Measurements from ENCODE around the gene MMP2. TPM values are rescaled to one million over a fixed set of nuclear protein-coding genes. Genes with fewer than 3 reads are reported as not detected.

MMP2 gene
- total and polyA plus RNA-seq, 9 donors: 102 to 629 (median 300) TPM

DNA sequence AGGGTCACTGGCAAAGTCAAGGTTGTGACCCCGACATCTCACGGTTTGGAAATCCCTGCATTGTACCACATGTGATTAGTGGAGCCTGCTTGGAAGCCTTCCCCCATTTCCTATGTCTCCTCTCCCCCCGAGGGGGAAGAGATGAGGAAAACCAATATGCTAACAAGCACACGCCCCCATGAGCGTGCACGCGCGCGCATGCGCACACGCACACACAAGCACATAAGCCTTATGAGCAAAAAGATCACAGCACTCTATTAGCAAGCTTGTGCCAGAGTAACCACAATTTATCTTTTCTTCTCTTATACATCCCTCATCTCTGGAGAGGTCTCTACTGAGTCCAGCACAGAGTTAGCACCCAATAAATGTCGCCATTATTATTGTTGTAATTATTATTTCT is 31.8 kb upstream of the MMP2 start:
- no peak for DNase-seq
- intact Hi-C loops (cut with DNase I): no loop called here
- Histone ChIP-seq H3K36me3 (no peaks in the 10 kb centered on the region), H3K9me3 (no peaks in the 10 kb centered on the region), H3K4me3 (no peak overlapping the region), H3K4me1 (ENCODE audit: insufficient read depth) (no peaks in the 10 kb centered on the region), H3K27ac (no peak overlapping the region), H3K27me3 (no peaks in the 10 kb centered on the region)
- TF ChIP-seq POLR2A (IDR thresholded peaks at IDR 0.05) (no peak), EP300 (IDR thresholded peaks at IDR 0.05) (no peak)
- TF ChIP-seq, protein P1, sequence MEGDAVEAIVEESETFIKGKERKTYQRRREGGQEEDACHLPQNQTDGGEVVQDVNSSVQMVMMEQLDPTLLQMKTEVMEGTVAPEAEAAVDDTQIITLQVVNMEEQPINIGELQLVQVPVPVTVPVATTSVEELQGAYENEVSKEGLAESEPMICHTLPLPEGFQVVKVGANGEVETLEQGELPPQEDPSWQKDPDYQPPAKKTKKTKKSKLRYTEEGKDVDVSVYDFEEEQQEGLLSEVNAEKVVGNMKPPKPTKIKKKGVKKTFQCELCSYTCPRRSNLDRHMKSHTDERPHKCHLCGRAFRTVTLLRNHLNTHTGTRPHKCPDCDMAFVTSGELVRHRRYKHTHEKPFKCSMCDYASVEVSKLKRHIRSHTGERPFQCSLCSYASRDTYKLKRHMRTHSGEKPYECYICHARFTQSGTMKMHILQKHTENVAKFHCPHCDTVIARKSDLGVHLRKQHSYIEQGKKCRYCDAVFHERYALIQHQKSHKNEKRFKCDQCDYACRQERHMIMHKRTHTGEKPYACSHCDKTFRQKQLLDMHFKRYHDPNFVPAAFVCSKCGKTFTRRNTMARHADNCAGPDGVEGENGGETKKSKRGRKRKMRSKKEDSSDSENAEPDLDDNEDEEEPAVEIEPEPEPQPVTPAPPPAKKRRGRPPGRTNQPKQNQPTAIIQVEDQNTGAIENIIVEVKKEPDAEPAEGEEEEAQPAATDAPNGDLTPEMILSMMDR (IDR thresholded peaks at IDR 0.05): no peak
- 83 to 92% (median 92%) methylated on average over 12 of the region's 12 CpGs for WGBS, 3 donors

DNA sequence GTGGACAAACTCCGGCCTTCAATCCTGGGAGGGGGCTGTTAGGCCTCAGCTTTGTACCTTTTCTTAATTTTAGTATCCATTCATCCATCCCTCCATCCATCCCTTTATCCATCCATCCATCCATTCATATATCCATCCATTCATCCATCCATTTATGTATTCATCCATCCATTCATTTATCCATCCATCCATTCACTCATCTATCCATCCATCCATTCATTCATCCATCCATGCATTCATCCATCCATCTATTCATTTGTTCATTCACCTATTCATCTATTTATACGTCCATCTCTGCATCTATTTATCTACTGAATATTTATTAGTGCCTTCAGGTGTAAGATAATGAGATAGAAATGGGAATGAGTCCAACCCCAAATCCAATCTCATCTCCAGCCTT is 26.0 kb upstream of the MMP2 start:
- TF ChIP-seq, protein P1 (IDR thresholded peaks at IDR 0.05): no peak
- no peak for TF ChIP-seq EP300 (IDR thresholded peaks at IDR 0.05)
- no peak for TF ChIP-seq POLR2A (IDR thresholded peaks at IDR 0.05)
- 79 to 85% (median 85%) methylated on average over 2 of the region's 2 CpGs for WGBS, 3 donors
- Histone ChIP-seq H3K4me3 (no peak overlapping the region), H3K9me3 (no peaks in the 10 kb centered on the region), H3K27me3 (no peaks in the 10 kb centered on the region), H3K4me1 (ENCODE audit: insufficient read depth) (no peaks in the 10 kb centered on the region), H3K27ac (no peak overlapping the region), H3K36me3 (no peaks in the 10 kb centered on the region)
- intact Hi-C loops (cut with DNase I): no loop called here
- no peak for DNase-seq

DNA sequence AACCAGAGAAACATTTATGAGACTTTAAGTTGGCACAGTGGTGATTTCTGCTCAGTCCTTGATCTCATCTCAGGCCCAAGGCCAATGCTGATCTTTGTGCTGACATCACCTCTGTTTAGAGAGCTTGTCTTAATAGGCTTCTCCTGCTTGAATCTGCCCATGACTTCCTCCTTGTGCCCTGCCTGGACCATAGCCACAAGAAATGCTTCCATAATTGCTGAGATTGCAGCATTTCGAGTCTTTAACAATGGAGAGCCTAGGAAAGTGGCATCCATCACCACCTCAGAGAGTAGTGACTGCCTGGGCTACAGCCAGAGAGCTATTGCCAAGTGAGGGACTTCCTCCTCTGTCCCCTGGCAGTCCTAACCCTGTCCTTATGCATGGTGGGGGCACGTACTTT is 25.1 kb upstream of the MMP2 start:
- no peaks in the 10 kb centered on the region for H3K27me3 ChIP-seq
- TF ChIP-seq EP300 (IDR thresholded peaks at IDR 0.05) (no peak), POLR2A (IDR thresholded peaks at IDR 0.05) (no peak)
- TF ChIP-seq, protein P1 (IDR thresholded peaks at IDR 0.05): no peak
- no peaks in the 10 kb centered on the region for H3K9me3 ChIP-seq
- intact Hi-C loops (cut with DNase I): no loop called here
- WGBS, 3 donors: 72 to 78% (median 74%) methylated on average over 2 of the region's 2 CpGs
- no peak overlapping the region for H3K4me3 ChIP-seq
- H3K4me1 ChIP-seq (ENCODE audit: insufficient read depth): no peaks in the 10 kb centered on the region
- no peaks in the 10 kb centered on the region for H3K36me3 ChIP-seq
- no peak overlapping the region for H3K27ac ChIP-seq
- DNase-seq: no peak

DNA sequence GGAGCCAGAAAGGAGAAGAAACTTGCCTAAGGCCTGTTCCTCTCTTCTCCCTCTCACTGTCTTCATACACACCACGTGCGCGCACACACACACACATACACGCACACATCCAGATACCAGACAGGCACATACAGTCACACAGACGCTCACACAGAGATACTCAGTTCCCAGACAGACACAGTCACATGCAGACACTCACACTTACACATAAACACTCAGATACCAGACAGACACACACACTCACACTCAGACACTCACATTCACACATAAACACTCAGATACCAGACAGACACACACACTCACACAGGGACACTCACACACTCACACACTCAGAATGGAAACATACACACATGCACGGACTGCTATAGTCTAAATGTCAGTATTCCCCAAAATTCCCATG is 24.1 kb upstream of the MMP2 start:
- TF ChIP-seq, protein P1 (IDR thresholded peaks at IDR 0.05): no peak
- no peak for TF ChIP-seq EP300 (IDR thresholded peaks at IDR 0.05)
- TF ChIP-seq POLR2A (IDR thresholded peaks at IDR 0.05): no peak
- intact Hi-C loops (cut with DNase I): no loop called here
- no peak for DNase-seq
- no peaks in the 10 kb centered on the region for H3K27me3 ChIP-seq
- no peaks in the 10 kb centered on the region for H3K4me1 ChIP-seq (ENCODE audit: insufficient read depth)
- no peak overlapping the region for H3K4me3 ChIP-seq
- no peak overlapping the region for H3K27ac ChIP-seq
- H3K36me3 ChIP-seq: no peaks in the 10 kb centered on the region
- no peaks in the 10 kb centered on the region for H3K9me3 ChIP-seq
- WGBS, 3 donors: 76 to 84% (median 82%) methylated on average over 6 of the region's 6 CpGs

All from ovary (tissue), 9 donors.